ENCODE data around the gene SPACA4.

Gene SPACA4

DNA sequence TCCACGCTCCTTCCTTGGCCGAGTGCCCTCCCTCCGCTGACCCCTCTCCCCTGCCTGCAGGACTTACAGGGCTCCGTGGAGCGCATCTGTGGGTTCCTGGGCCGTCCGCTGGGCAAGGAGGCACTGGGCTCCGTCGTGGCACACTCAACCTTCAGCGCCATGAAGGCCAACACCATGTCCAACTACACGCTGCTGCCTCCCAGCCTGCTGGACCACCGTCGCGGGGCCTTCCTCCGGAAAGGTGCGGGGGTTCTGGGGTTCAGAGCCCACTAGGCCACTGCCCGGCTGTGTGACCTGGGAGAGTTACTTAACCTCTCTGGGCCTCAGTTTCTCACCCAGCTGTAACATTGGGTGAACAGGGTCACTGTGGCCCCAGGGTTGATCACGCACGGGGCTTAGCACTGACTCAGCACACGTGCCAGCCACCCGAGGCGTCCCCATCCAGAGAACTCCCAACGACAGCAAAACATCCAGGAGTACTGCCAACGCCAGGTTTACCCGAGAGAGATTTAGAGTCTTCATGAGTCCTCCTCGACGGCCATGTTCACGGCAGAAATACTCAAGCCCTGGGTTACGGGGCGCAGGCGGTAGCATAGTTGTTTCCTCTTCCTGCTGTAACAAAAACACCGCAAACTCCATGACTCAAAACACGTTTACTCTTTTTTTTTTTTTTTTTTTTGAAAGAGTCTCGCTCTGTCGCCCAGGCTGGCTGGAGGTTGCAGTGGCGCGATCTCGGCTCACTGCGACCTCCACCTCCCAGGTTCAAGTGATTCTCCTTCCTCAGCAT is 9.7 kb upstream of the SPACA4 start:
- H3K4me3 ChIP-seq (ENCODE audit: insufficient read length, low read depth): peak overlapping the region; percentile 2

DNA sequence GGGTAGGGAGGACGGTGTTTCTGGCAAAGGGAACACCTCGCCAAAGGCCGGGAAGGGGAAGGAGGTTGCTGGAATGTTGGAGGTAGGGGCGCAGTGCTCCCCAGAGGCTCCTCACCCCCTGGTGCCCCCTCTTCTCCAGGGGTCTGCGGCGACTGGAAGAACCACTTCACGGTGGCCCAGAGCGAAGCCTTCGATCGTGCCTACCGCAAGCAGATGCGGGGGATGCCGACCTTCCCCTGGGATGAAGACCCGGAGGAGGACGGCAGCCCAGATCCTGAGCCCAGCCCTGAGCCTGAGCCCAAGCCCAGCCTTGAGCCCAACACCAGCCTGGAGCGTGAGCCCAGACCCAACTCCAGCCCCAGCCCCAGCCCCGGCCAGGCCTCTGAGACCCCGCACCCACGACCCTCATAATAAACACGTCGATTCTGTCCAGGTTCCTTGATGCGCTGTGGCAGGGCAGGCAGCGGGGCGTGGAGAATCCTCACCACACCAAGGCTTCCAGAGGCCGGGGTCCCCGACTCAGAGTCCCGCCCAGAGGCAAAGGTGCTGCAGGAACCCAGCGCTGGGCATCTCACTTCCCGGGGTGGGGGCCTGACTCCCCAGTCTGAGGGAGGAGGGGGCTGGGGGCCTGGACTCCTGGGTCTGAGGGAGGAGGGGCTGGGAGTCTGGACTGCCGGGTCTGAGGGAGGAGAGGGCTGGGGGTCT is 7.4 kb upstream of the SPACA4 start:
- H3K9me3 ChIP-seq (ENCODE audit: insufficient read depth, low read length): no peaks in the 10 kb centered on the region
- no peaks in the 10 kb centered on the region for H3K27me3 ChIP-seq (ENCODE audit: insufficient read depth, insufficient read length)
- H3K4me1 ChIP-seq (ENCODE audit: insufficient read depth, insufficient read length): no peaks in the 10 kb centered on the region
- TF ChIP-seq YY1 (IDR thresholded peaks at IDR 0.05; ENCODE audit: insufficient read depth, insufficient read length) (no peak), ZNF274 (IDR thresholded peaks at IDR 0.05; ENCODE audit: low read depth, low read length) (no peak), SUZ12 (IDR thresholded peaks at IDR 0.05; ENCODE audit: extremely low read depth, insufficient read depth, insufficient read length) (no peak)
- no peak overlapping the region for H3K9ac ChIP-seq (ENCODE audit: insufficient read length, low read depth)
- H3K36me3 ChIP-seq (ENCODE audit: insufficient read depth, insufficient read length, low read length): peaks cover 6% of the 10 kb centered on the region
- DNase-seq (ENCODE audit: low read depth, low spot score): no peak
- no peak overlapping the region for H3K4me3 ChIP-seq (ENCODE audit: insufficient read length, low read depth)

More for the DNA sequence above, 9.7 kb upstream of the SPACA4 start:
- Histone ChIP-seq H3K4me1 (ENCODE audit: insufficient read depth, insufficient read length) (no peaks in the 10 kb centered on the region), H3K9me3 (ENCODE audit: insufficient read depth, low read length) (no peaks in the 10 kb centered on the region), H3K36me3 (ENCODE audit: insufficient read depth, insufficient read length, low read length) (no peaks in the 10 kb centered on the region), H3K27me3 (ENCODE audit: insufficient read depth, insufficient read length) (no peaks in the 10 kb centered on the region), H3K9ac (ENCODE audit: insufficient read length, low read depth) (peak overlapping the region; percentile 21)
- TF ChIP-seq YY1 (IDR thresholded peaks at IDR 0.05; ENCODE audit: insufficient read depth, insufficient read length): no peak
- TF ChIP-seq ZNF274 (IDR thresholded peaks at IDR 0.05; ENCODE audit: low read depth, low read length): no peak
- DNase-seq (ENCODE audit: low read depth, low spot score): no peak

GRCh38 chr19:48600679-48601417 is 5.7 kb upstream of the SPACA4 start:
- DNase-seq (ENCODE audit: low read depth, low spot score): no peak
- Histone ChIP-seq H3K9me3 (ENCODE audit: insufficient read depth, low read length) (no peaks in the 10 kb centered on the region), H3K4me1 (ENCODE audit: insufficient read depth, insufficient read length) (no peaks in the 10 kb centered on the region), H3K36me3 (ENCODE audit: insufficient read depth, insufficient read length, low read length) (peaks cover 6% of the 10 kb centered on the region), H3K27me3 (ENCODE audit: insufficient read depth, insufficient read length) (no peaks in the 10 kb centered on the region), H3K4me3 (ENCODE audit: insufficient read length, low read depth) (no peak overlapping the region), H3K9ac (ENCODE audit: insufficient read length, low read depth) (no peak overlapping the region)
- TF ChIP-seq ZNF274 (IDR thresholded peaks at IDR 0.05; ENCODE audit: low read depth, low read length) (no peak), SUZ12 (IDR thresholded peaks at IDR 0.05; ENCODE audit: extremely low read depth, insufficient read depth, insufficient read length) (no peak), YY1 (IDR thresholded peaks at IDR 0.05; ENCODE audit: insufficient read depth, insufficient read length) (no peak)

DNA sequence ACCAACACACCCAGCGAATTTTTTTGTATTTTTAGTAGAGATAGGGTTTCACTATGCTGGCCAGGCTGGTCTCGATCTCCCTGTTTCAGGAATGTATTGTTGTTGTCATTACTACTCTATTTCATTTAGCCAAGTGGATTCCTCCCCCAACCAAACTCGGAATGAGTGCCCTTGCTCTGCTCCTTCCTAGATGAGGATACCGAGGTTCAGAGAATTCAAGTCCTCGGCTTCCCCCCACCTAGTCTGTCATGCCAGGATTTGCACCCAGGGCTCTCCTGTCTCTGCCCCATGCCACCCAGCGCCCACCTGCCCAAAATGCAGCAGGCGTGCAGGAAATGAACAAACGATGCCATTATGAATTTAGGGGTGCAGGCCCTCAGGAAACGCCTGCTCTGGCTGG is 3.5 kb upstream of the SPACA4 start:
- H3K27me3 ChIP-seq (ENCODE audit: insufficient read depth, insufficient read length): no peaks in the 10 kb centered on the region
- no peak for DNase-seq (ENCODE audit: low read depth, low spot score)
- no peak overlapping the region for H3K4me3 ChIP-seq (ENCODE audit: insufficient read length, low read depth)
- H3K9me3 ChIP-seq (ENCODE audit: insufficient read depth, low read length): no peaks in the 10 kb centered on the region
- TF ChIP-seq SUZ12 (IDR thresholded peaks at IDR 0.05; ENCODE audit: extremely low read depth, insufficient read depth, insufficient read length) (no peak), ZNF274 (IDR thresholded peaks at IDR 0.05; ENCODE audit: low read depth, low read length) (no peak), YY1 (IDR thresholded peaks at IDR 0.05; ENCODE audit: insufficient read depth, insufficient read length) (no peak)
- H3K4me1 ChIP-seq (ENCODE audit: insufficient read depth, insufficient read length): no peaks in the 10 kb centered on the region
- H3K36me3 ChIP-seq (ENCODE audit: insufficient read depth, insufficient read length, low read length): peaks cover 20% of the 10 kb centered on the region
- H3K9ac ChIP-seq (ENCODE audit: insufficient read length, low read depth): no peak overlapping the region

DNA sequence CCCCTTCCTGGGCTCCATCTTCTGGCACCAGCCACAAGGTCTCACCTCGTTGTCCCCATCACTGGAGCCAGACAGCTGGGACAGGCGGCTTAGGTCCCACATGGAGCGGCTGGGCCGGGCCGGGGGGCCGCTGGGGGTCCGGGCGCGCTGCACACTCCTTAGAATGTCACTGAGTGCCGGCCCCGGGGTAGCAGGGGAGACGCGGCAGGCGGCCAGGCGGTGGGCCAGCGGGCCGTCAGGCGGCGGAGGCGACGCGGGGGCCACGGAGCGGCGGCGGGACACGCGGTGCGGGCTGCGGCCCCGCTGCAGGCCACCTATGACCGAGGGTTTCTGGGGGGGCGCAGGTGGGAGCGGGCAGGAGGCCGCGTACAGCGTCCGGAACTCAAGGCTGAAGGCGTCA is 3.1 kb upstream of the SPACA4 start:
- Histone ChIP-seq H3K9ac (ENCODE audit: insufficient read length, low read depth) (no peak overlapping the region), H3K4me1 (ENCODE audit: insufficient read depth, insufficient read length) (no peaks in the 10 kb centered on the region), H3K36me3 (ENCODE audit: insufficient read depth, insufficient read length, low read length) (peaks cover 20% of the 10 kb centered on the region), H3K9me3 (ENCODE audit: insufficient read depth, low read length) (no peaks in the 10 kb centered on the region), H3K4me3 (ENCODE audit: insufficient read length, low read depth) (no peak overlapping the region), H3K27me3 (ENCODE audit: insufficient read depth, insufficient read length) (no peaks in the 10 kb centered on the region)
- TF ChIP-seq ZNF274 (IDR thresholded peaks at IDR 0.05; ENCODE audit: low read depth, low read length): no peak
- TF ChIP-seq YY1 (IDR thresholded peaks at IDR 0.05; ENCODE audit: insufficient read depth, insufficient read length): no peak
- TF ChIP-seq SUZ12 (IDR thresholded peaks at IDR 0.05; ENCODE audit: extremely low read depth, insufficient read depth, insufficient read length): no peak
- no peak for DNase-seq (ENCODE audit: low read depth, low spot score)

DNA sequence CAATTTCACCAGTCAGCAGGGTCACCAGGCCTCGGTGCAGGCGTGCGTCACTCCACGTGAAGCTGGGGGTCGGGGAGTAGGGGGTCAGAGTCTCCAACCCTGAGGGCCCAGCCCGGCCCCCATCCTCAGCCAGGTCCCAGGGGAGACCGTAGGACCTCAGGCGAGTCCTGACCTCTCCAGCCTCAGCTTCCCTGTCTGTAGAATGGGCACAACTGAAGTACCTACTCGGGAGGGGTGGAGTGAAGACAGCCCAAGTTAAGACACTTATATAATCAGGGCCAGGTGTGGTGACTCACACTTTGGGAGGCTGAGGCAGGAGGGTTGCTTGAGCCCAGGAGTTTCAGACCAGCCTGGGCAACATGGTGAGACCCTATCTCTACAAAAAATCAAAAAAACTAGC is 2.7 kb upstream of the SPACA4 start:
- DNase-seq (ENCODE audit: low read depth, low spot score): no peak
- Histone ChIP-seq H3K27me3 (ENCODE audit: insufficient read depth, insufficient read length) (no peaks in the 10 kb centered on the region), H3K4me3 (ENCODE audit: insufficient read length, low read depth) (no peak overlapping the region), H3K9ac (ENCODE audit: insufficient read length, low read depth) (no peak overlapping the region), H3K9me3 (ENCODE audit: insufficient read depth, low read length) (no peaks in the 10 kb centered on the region), H3K4me1 (ENCODE audit: insufficient read depth, insufficient read length) (no peaks in the 10 kb centered on the region), H3K36me3 (ENCODE audit: insufficient read depth, insufficient read length, low read length) (peaks cover 22% of the 10 kb centered on the region)
- TF ChIP-seq ZNF274 (IDR thresholded peaks at IDR 0.05; ENCODE audit: low read depth, low read length) (no peak), YY1 (IDR thresholded peaks at IDR 0.05; ENCODE audit: insufficient read depth, insufficient read length) (no peak), SUZ12 (IDR thresholded peaks at IDR 0.05; ENCODE audit: extremely low read depth, insufficient read depth, insufficient read length) (no peak)

- Histone ChIP-seq H3K4me3 (ENCODE audit: insufficient read length, low read depth) (no peak overlapping the region), H3K4me1 (ENCODE audit: insufficient read depth, insufficient read length) (no peaks in the 10 kb centered on the region), H3K9ac (ENCODE audit: insufficient read length, low read depth) (no peak overlapping the region), H3K9me3 (ENCODE audit: insufficient read depth, low read length) (no peaks in the 10 kb centered on the region), H3K36me3 (ENCODE audit: insufficient read depth, insufficient read length, low read length) (peaks cover 31% of the 10 kb centered on the region), H3K27me3 (ENCODE audit: insufficient read depth, insufficient read length) (no peaks in the 10 kb centered on the region)
- TF ChIP-seq YY1 (IDR thresholded peaks at IDR 0.05; ENCODE audit: insufficient read depth, insufficient read length): no peak
- no peak for TF ChIP-seq SUZ12 (IDR thresholded peaks at IDR 0.05; ENCODE audit: extremely low read depth, insufficient read depth, insufficient read length)
- no peak for TF ChIP-seq ZNF274 (IDR thresholded peaks at IDR 0.05; ENCODE audit: low read depth, low read length)
- no peak for DNase-seq (ENCODE audit: low read depth, low spot score)
These were observed 815 bp downstream of the SPACA4 start for GRCh38 chr19:48607359-48607755.

Data from NT2/D1 (cell line).